SU-DHL-6 (cell line): ENCODE results near the gene SLC8A2.

Experiments
- H2AFZ ChIP-seq: fragments of 200-600 bp; sonication (generic); 2 replicates; pipeline ENCODE4 v1.6.1; 2014; ENCODE audit warnings: low read depth, mild to moderate bottlenecking, moderate library complexity, mixed read lengths, antibody characterized with exemption, low read length; ENCODE audit not compliant: severe bottlenecking
- H3F3A ChIP-seq: fragments of 200-600 bp; shearing (Covaris generic); 2 replicates; pipeline ENCODE4 v1.6.0; 2016; ENCODE audit warnings: antibody characterized with exemption, mild to moderate bottlenecking; ENCODE audit not compliant: insufficient read depth
- H3K27ac ChIP-seq: fragments of 200-600 bp; sonication (generic); 2 replicates; pipeline ENCODE4 v1.5.1; 2016; ENCODE audit warnings: low read depth, mild to moderate bottlenecking, low read length, moderate library complexity, mixed read lengths
- H3K27me3 ChIP-seq: fragments of 200-600 bp; sonication (generic), shearing (Covaris generic); 2 replicates; pipeline ENCODE4 v1.6.0; 2014; ENCODE audit warnings: mild to moderate bottlenecking, low read length
- H3K36me3 ChIP-seq: fragments of 200-600 bp; sonication (generic); 2 replicates; pipeline ENCODE4 v1.6.1; 2014; ENCODE audit warnings: mild to moderate bottlenecking, low read length, mixed read lengths
- H3K4me2 ChIP-seq: fragments of 300-600, 200-600 bp; shearing (Covaris generic), sonication (generic); 2 replicates; pipeline ENCODE4 v1.6.0; 2014; ENCODE audit warnings: low read length, low read depth, mild to moderate bottlenecking; ENCODE audit not compliant: poor library complexity, severe bottlenecking
- H3K4me3 ChIP-seq: fragments of 200-600 bp; sonication (generic); 2 replicates; pipeline ENCODE4 v1.5.1; 2014; ENCODE audit warnings: antibody characterized with exemption, low read length, mild to moderate bottlenecking, mixed read lengths; ENCODE audit not compliant: insufficient read depth, poor library complexity, severe bottlenecking
- H3K79me2 ChIP-seq: fragments of 200-600 bp; sonication (generic); 2 replicates; pipeline ENCODE4 v1.6.1; 2014; ENCODE audit warnings: mild to moderate bottlenecking, low read length, moderate library complexity; ENCODE audit not compliant: insufficient read depth
- H3K9ac ChIP-seq: fragments of 200-600 bp; sonication (generic); 2 replicates; pipeline ENCODE4 v1.7.0; 2014; ENCODE audit warnings: mild to moderate bottlenecking, low read length
- H3K9me2 ChIP-seq: fragments of 200-600 bp; sonication (generic); replicated peaks from 2 replicates; pipeline ENCODE4 v1.6.1; 2014; ENCODE audit warnings: low read length; ENCODE audit not compliant: insufficient read depth
- H3K9me3 ChIP-seq: fragments of 200-600 bp; sonication (generic); 2 replicates; pipeline ENCODE4 v1.6.1; 2014; ENCODE audit warnings: low read length, mixed read lengths; ENCODE audit not compliant: insufficient read depth
- H4K20me1 ChIP-seq: fragments of 200-600 bp; sonication (generic); 2 replicates; pipeline ENCODE4 v1.6.1; 2014; ENCODE audit warnings: low read depth, mild to moderate bottlenecking, antibody characterized with exemption, low read length, moderate library complexity, mixed read lengths
- EZH2phosphoT487 ChIP-seq: fragments of 200-600 bp; sonication (generic), shearing (Covaris generic); conservative IDR thresholded peaks from 2 replicates; pipeline ENCODE4 v1.6.1; 2018; ENCODE audit warnings: mild to moderate bottlenecking, antibody characterized with exemption, low read length, moderate library complexity, mixed read lengths
- TF ChIP-seq, protein P1 (sequence below): fragments of 200-600 bp; sonication (generic); IDR thresholded peaks from one replicate; pipeline ENCODE4 v1.5.1; 2017; ENCODE audit warnings: antibody characterized with exemption, mild to moderate bottlenecking, low read length, moderate library complexity; ENCODE audit not compliant: insufficient read depth, poor library complexity, severe bottlenecking

The SLC8A2 gene

DNA sequence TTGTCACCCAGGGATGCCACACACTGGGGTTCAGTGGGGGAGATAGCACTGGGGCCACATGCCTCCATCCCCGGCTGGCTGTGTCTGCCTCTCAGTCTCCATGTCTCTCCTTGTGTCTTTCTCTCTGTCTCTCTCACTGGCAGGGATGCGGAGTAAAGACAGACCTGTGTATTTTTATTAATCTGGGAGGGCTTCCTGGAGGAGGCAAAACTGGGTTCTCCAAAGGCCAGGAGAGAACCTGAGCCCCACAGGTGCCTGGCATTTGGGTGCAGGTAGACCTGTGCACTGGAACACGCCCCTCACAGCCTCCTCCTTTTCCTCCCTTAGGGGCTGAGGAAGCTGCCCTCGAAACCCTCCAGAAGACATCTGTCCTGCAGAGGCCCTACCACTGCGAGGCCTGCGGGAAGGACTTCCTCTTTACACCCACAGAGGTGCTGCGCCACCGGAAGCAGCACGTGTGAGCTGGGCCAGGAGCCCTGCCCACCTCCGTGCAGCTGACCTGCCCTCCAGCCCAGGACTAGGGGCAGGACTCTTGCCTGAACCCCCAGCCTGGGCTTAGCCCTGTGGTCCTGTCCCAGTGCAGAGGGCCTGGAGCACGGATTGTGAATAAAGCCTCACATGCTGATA is 89.9 kb downstream of the SLC8A2 start:
- Histone ChIP-seq H3K36me3 (no peaks in the 10 kb centered on the region), H3K9ac (no peak overlapping the region), H3K9me2 (no peaks in the 10 kb centered on the region), H2AFZ (no peak overlapping the region), H3K4me2 (no peak overlapping the region), H4K20me1 (no peaks in the 10 kb centered on the region), H3K9me3 (no peaks in the 10 kb centered on the region), H3K27ac (no peak overlapping the region), H3K79me2 (no peaks in the 10 kb centered on the region), H3F3A (no peaks in the 10 kb centered on the region), H3K27me3 (no peaks in the 10 kb centered on the region), H3K4me3 (no peak overlapping the region)
- no peak for TF ChIP-seq EZH2phosphoT487
- TF ChIP-seq, protein P1, sequence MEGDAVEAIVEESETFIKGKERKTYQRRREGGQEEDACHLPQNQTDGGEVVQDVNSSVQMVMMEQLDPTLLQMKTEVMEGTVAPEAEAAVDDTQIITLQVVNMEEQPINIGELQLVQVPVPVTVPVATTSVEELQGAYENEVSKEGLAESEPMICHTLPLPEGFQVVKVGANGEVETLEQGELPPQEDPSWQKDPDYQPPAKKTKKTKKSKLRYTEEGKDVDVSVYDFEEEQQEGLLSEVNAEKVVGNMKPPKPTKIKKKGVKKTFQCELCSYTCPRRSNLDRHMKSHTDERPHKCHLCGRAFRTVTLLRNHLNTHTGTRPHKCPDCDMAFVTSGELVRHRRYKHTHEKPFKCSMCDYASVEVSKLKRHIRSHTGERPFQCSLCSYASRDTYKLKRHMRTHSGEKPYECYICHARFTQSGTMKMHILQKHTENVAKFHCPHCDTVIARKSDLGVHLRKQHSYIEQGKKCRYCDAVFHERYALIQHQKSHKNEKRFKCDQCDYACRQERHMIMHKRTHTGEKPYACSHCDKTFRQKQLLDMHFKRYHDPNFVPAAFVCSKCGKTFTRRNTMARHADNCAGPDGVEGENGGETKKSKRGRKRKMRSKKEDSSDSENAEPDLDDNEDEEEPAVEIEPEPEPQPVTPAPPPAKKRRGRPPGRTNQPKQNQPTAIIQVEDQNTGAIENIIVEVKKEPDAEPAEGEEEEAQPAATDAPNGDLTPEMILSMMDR, result no peak

DNA sequence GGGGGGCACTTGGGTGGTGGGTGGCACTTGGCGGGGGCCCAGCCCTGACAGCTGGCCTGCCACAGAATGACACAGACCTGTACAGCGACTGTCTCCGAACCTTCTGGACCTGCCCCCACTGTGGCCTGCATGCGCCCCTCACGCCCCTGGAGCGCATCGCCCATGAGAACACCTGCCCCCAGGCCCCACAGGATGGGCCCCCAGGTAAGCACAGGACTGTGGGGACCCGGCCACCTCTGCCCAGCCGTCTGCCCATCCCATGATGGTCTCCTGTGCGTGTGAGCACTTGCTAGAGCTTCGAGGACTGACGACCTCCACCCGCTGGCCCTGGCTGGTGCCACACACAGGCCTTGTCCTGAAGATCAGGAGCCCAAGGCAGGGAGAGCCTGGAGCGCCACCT is 90.6 kb downstream of the SLC8A2 start:
- no peaks in the 10 kb centered on the region for H3K9me2 ChIP-seq
- no peaks in the 10 kb centered on the region for H3K27me3 ChIP-seq
- H3K79me2 ChIP-seq, result no peaks in the 10 kb centered on the region
- no peaks in the 10 kb centered on the region for H3F3A ChIP-seq
- no peak overlapping the region for H3K4me3 ChIP-seq
- no peaks in the 10 kb centered on the region for H4K20me1 ChIP-seq
- H3K9ac ChIP-seq, result no peak overlapping the region
- no peaks in the 10 kb centered on the region for H3K9me3 ChIP-seq
- no peak for TF ChIP-seq EZH2phosphoT487
- TF ChIP-seq, protein P1, result no peak
- no peak overlapping the region for H3K27ac ChIP-seq
- H2AFZ ChIP-seq, result no peak overlapping the region
- no peaks in the 10 kb centered on the region for H3K36me3 ChIP-seq
- H3K4me2 ChIP-seq, result no peak overlapping the region

DNA sequence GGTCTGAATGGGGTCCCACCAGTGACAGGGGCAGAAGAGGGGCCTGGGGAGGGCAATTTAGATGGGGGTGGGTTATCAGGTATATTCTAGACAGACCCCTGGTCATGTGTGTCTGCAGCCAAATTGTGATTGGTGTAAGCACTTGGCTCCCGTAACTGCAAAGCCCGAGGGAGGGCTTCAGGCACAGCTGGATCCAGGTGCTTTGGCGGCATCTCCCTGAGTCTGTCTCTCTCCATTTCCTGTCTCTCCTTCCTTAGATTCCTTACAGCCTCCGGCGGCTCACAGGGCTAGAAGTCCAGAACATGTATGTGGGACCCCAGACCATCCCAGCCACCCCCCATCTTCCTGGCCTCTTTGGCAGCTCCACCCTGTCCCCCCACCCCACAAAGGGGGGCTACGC is 91.1 kb downstream of the SLC8A2 start:
- H3K9me2 ChIP-seq, result no peaks in the 10 kb centered on the region
- H3K4me2 ChIP-seq, result no peak overlapping the region
- no peaks in the 10 kb centered on the region for H3F3A ChIP-seq
- TF ChIP-seq EZH2phosphoT487, result no peak
- TF ChIP-seq, protein P1, result no peak
- H3K9me3 ChIP-seq, result no peaks in the 10 kb centered on the region
- no peaks in the 10 kb centered on the region for H3K36me3 ChIP-seq
- no peak overlapping the region for H3K9ac ChIP-seq
- H3K27me3 ChIP-seq, result no peaks in the 10 kb centered on the region
- H3K4me3 ChIP-seq, result no peak overlapping the region
- H4K20me1 ChIP-seq, result no peaks in the 10 kb centered on the region
- H3K27ac ChIP-seq, result no peak overlapping the region
- H2AFZ ChIP-seq, result no peak overlapping the region
- H3K79me2 ChIP-seq, result no peaks in the 10 kb centered on the region
